A549 (cell line): ENCODE results near the gene TPSB2.

Source experiments
- CTCF ChIP-seq: fragments of >200 bp; sonication (Bioruptor Twin); formaldehyde crosslinking; IDR thresholded peaks from 3 replicates; pipeline ENCODE4 v1.5.1; 2016
- EP300 ChIP-seq, 2 experiments: fragments of >200 bp; sonication (Bioruptor Twin); formaldehyde crosslinking; IDR thresholded peaks; 2 replicates in 1 of 2; 3 replicates in 1 of 2; pipeline ENCODE4 v1.6.1; 2016 to 2017
- ESRRA ChIP-seq: fragments of 150-350 bp; IDR thresholded peaks from 2 replicates; pipeline ENCODE4 v1.6.1; 2014; ENCODE audit warnings: mild to moderate bottlenecking, low read length, borderline replicate concordance
- JUN ChIP-seq, 2 experiments: fragments of >200 bp; sonication (Bioruptor Twin); formaldehyde crosslinking; IDR thresholded peaks; 2 replicates in 1 of 2; 3 replicates in 1 of 2; pipeline ENCODE4 v1.6.1; 2016 to 2017
- MAX ChIP-seq: IDR thresholded peaks from 2 replicates; pipeline ENCODE4 v1.6.1; 2012
- NFE2L2 ChIP-seq: fragments of 150-350 bp; conservative IDR thresholded peaks from 2 replicates; pipeline ENCODE4 v1.6.1; 2014; ENCODE audit warnings: low read length
- POLR2A ChIP-seq: IDR thresholded peaks from 2 replicates; pipeline ENCODE4 v1.6.1; 2012; ENCODE audit warnings: mild to moderate bottlenecking, low read length
- POLR2AphosphoS2 ChIP-seq: conservative IDR thresholded peaks from 2 replicates; pipeline ENCODE4 v1.6.1; 2012; ENCODE audit warnings: low read length, improper control_type of control experiment, inconsistent platforms
- SREBF2 ChIP-seq: fragments of 450-650 bp; IDR thresholded peaks from 2 replicates; pipeline ENCODE4 v1.6.1; 2014; ENCODE audit warnings: mild to moderate bottlenecking, moderate library complexity

- TF ChIP-seq CTCF (no peak), SREBF2 (no peak), POLR2AphosphoS2 (no peak), EP300 (IDR thresholded peaks at IDR 0.05) (no peak), POLR2A (no peak), NFE2L2 (no peak), MAX (no peak), JUN (IDR thresholded peaks at IDR 0.05) (no peak), ESRRA (no peak)
Observed at GRCh38 chr16:1272453-1273198, 42.6 kb upstream of the TPSB2 start.
